HG02973 (cell line): ENCODE measurements around the gene TARM1.

Source experiments
- ATAC-seq: cut with Tn5 transposase; IDR thresholded peaks from one replicate; pipeline ENCODE4 v1.9.1; 2021; ENCODE audit warnings: moderate library complexity; ENCODE audit not compliant: unreplicated experiment

Gene TARM1

DNA sequence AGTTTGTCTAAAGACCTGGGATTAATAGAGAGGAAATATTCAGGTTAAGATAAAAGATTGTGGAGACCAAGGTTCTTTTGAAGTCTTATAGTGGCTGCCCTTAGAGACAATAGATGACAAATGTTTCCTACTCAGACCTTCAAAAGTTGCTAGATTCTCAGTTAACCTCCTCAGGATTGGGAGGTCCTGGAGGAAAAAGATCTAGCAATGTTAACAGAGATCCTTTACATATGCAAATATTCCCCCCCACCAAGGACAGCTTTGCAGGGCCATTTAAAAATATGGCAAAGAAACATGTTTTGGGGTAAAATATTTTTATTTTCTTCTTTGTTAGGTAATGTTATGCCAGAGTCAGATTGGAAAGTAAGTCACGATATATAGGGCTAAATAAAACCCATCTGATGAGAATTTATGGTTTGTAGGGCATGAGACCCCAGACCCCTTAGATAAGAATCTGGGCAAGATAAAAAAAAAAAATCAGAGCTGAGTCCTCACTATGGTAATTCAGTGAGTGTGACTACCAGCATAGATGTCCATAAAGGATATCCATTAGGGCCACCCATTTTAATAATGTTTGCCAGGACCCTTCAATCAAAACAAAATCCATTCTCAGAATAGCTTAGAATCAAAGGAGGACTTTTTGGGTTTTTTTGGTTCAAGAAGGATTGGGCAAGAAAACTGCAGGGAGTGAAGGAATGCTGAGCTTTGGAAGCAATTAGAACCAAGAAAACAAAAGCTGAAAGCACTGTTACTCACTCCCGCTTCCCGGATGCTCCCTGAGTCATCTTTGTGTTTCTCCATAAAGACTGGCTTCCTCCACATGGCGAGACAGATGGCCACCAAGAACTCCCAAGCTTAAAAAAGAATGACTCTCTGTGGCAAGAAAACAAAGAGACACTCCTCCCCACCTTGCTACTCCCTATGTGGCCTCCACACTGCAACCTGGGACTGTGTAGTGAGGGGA lies 45.7 kb downstream of the TARM1 start:
- no peak for ATAC-seq

- no peak for ATAC-seq
Measured at GRCh38 chr19:54030895-54031586, 50.1 kb downstream of the TARM1 start.

DNA sequence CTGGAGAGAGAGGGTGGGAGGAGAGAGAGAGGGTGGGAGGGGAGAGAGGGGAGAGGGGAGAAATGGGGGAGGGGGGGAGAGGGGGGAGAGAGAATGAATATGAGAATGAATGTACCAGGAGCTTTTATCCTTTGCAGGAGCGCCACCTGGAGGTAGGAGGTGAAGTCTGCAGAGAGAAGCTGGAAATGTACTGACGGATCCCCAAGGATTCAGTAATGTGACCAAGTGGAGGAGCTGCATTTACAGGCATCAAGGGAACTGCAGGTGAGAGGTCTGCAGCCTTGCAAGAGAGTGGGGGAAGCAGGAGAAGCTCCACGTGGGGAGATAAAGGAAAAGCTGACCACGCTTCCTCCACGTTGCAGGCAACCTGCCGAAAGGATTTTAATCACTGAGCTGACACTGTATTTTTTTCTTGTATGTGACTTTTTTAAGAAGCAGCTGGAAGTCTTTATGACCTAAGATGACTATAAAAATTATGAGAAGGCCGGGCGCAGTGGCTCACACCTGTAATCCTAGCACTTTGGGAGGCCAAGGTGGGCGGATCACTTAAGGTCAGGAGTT lies 51.2 kb downstream of the TARM1 start:
- ATAC-seq, result no peak

DNA sequence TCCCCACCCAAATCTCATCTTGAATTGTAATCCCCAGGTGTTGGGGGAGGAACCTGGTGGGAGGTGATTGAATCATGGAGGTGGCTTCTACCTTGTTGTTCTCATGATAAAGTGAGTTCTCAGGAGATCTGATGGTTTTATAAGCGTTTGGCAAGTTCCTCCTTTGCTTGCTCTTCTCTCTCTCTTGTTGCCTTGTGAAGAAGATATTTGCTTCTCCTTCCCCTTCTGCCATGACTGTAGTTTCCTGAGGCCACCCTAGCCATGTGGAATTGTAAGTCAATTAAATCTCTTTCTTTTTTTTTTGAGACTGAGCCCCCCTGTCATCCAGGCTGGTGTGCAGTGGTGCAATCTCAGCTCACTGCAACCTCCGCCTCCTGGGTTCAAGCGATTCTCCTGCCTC lies 51.9 kb downstream of the TARM1 start:
- ATAC-seq, result no peak

DNA sequence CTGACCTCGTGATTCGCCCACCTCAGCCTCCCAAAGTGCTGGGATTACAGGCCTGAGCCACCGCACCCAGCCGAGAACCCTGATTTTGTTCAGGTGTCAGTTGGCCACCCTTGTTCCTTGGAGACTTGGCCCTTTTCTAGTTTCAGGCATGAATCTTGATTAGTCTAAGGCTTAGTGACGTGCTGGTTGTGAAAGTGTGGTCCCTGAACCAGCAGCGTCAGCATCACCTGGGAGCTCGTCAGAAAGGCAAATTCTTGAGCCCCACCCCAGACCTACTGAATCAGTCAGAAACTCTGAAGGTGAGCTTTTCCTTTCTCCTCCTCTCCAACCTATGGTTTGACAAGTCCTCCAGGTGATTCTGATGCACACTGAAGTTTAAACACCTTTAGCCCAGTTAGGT lies 54.5 kb downstream of the TARM1 start:
- ATAC-seq, result no peak

DNA sequence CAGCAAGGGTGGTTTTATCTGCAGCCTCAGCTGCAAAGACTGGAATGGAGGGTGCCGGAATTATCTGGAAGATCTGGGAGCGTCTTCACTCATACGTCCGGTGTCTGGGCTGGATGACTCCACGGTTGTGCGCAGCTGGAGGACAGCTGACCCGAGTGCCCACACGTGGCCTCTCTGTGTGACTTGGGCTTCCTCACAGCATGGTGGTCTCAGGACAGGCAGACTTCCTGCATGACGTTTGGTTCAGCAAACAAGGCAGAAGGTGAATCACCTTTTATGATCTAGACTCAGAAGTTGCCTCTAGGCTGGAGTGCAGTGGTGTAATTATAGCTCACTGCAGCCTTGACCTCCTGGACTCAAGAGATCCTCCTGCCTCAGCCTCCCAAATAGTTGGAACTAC lies 56.5 kb downstream of the TARM1 start:
- ATAC-seq, result no peak

DNA sequence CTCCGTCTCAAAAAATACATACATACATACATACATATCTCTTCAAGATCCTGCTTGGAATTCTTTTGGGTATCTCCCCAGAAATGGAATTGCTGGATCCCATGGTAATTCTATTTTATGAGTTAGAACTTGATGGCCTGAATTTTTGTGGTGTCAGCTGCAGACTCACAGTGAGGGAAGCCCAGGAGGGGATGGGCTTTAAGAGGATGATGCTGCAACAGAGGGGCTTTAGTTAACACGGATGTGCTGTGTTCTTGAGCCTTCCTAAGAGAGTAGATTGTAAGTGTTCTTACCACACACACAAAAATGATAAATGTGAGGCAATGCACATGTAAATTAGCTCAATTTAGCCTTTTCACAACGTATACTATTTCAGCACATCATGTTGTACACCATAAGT lies 58.0 kb downstream of the TARM1 start:
- no peak for ATAC-seq

- no peak for ATAC-seq
Measured at GRCh38 chr19:54021932-54022331, 59.2 kb downstream of the TARM1 start.

GRCh38 chr19:54021363-54021762 lies 59.8 kb downstream of the TARM1 start:
- no peak for ATAC-seq
